Stimulated activated CD4-positive, alpha-beta T cell treated with anti-CD3 and anti-CD28 coated beads, TNF-alpha, amount 100 ng/mL, for 48 hours (primary cell): Measurements from ENCODE around the gene IAPP.
"Not testable (repeated sequence)": the region's sequence is repeated elsewhere in the genome, so short reads cannot be mapped to it uniquely, and the experiment has no call there.

Source experiments
- DNase-seq, 3 donors: peaks; one replicate each; pipeline ENCODE4 v3.0.0-alpha.2; 2020; ENCODE audit warnings: low read depth in 3 of 3

The IAPP gene

GRCh38 chr12:21379218-21379617 is 6.5 kb downstream of the IAPP start:
- DNase-seq = no peak

GRCh38 chr12:21381320-21381719 is 8.6 kb downstream of the IAPP start:
- not testable (repeated sequence) for DNase-seq

GRCh38 chr12:21384261-21384660 is 11.6 kb downstream of the IAPP start:
- DNase-seq = no peak

GRCh38 chr12:21387174-21387573 is 14.5 kb downstream of the IAPP start:
- DNase-seq = no peak

GRCh38 chr12:21392384-21392783 is 19.7 kb downstream of the IAPP start:
- DNase-seq = no peak

GRCh38 chr12:21394828-21395626 is 22.3 kb downstream of the IAPP start:
- DNase-seq = not testable (repeated sequence)

- no peak for DNase-seq
Observed at GRCh38 chr12:21413369-21414277, 40.9 kb downstream of the IAPP start.

GRCh38 chr12:21416511-21417121 is 43.9 kb downstream of the IAPP start:
- DNase-seq = no peak

- not testable (repeated sequence) for DNase-seq
Observed at GRCh38 chr12:21418398-21418797, 45.7 kb downstream of the IAPP start.

- DNase-seq = not testable (repeated sequence)
Observed at GRCh38 chr12:21419009-21419699, 46.5 kb downstream of the IAPP start.

- DNase-seq = no peak
Observed at GRCh38 chr12:21428241-21428640, 55.5 kb downstream of the IAPP start.
